Measurements from ENCODE around the gene PHF11. TPM values are rescaled to one million over a fixed set of nuclear protein-coding genes. Genes with fewer than 3 reads are reported as not detected.

PHF11 gene
- total RNA-seq, 4 donors from 2014 or later = 4.2 to 32.1 (median 18.7) TPM

DNA sequence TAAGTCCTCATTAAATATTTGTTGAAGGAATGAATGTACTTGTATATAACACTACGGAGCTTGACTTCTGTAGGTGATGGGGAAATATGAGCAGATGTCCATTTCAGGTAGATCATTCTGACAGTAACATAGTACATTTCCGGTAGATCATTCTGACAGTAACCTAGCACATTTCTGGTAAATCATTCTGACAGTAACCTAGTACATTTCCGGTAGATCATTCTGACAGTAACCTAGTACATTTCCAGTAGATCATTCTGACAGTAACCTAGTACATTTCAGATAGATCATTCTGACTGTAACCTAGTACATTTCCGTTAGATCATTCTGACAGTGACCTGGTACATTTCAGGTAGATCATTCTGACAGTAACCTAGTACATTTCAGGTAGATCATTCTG is 2.5 kb downstream of the PHF11 start:
- Histone ChIP-seq H3K27ac (no peak overlapping the region), H3K9me3 (no peaks in the 10 kb centered on the region), H3K4me1 (peaks cover 0 to 9% (median 7%) of the 10 kb centered on the region in 4 donors), H3K36me3 (no peaks in the 10 kb centered on the region), H3K27me3 (no peaks in the 10 kb centered on the region), H3K4me3 (no peak overlapping the region)
- TF ChIP-seq, protein P1, sequence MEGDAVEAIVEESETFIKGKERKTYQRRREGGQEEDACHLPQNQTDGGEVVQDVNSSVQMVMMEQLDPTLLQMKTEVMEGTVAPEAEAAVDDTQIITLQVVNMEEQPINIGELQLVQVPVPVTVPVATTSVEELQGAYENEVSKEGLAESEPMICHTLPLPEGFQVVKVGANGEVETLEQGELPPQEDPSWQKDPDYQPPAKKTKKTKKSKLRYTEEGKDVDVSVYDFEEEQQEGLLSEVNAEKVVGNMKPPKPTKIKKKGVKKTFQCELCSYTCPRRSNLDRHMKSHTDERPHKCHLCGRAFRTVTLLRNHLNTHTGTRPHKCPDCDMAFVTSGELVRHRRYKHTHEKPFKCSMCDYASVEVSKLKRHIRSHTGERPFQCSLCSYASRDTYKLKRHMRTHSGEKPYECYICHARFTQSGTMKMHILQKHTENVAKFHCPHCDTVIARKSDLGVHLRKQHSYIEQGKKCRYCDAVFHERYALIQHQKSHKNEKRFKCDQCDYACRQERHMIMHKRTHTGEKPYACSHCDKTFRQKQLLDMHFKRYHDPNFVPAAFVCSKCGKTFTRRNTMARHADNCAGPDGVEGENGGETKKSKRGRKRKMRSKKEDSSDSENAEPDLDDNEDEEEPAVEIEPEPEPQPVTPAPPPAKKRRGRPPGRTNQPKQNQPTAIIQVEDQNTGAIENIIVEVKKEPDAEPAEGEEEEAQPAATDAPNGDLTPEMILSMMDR (IDR thresholded peaks at IDR 0.05) = no peak
- TF ChIP-seq POLR2A (IDR thresholded peaks at IDR 0.05) = no peak
- no peak for TF ChIP-seq POLR2AphosphoS5 (IDR thresholded peaks at IDR 0.05)
- no peak for TF ChIP-seq EP300 (IDR thresholded peaks at IDR 0.05; ENCODE audit: low read depth)
- no peak for DNase-seq
- WGBS, 2 donors (ENCODE audit: low coverage in 1 of 2) = 72 to 83% methylated on average over 3 to 4 of the region's 4 CpGs
- intact Hi-C loops (cut with DNase I; ENCODE audit: low total_unique reads) = no loop called here
- in situ Hi-C loops (cut with MboI; ENCODE audit: low pct_ligation_motif_present in 1 of 4, low pct_unique_long_range_greater_than_20kb in 1 of 4, low sequenced_read_pairs in 3 of 4) = no loop called here

DNA sequence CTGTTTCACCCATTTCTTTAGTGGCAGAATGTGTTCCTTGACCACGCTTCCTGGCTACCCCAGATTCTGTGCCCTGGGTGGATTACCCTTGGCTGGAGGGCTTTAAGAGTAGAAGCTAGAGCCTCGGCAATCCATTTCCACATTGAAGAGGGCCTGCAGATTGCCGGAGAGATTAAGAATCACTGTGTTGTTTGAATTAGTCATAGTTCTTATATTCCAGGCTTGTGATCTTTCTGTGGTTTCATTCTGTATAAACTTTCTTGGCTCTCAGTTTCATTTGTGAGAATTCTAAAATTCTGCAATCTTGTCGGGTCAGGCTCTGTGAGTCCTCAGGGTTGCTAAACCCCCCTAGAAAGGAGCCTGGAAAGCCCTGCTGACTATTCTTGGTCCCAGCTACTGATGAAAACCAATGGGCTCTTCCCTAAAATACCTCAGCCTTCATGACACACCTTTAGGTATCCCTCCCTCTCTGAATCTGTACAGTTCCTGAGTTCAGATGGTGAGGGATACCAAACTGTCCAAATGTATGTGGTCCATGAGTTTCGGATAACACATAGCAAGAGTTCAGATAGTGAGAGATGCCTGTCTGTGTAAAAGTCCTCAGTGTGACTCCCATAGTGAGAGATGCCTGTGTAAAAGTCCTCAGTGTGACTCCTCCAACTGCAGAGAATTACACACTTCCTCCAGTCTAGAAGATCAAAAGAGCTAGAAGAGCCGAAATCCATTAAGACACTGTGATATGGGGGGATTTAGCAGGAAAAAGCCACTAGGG is 4.3 kb downstream of the PHF11 start:
- DNase-seq = no peak
- Histone ChIP-seq H3K4me1 (peaks cover 0 to 1% (median under 1%) of the 10 kb centered on the region in 4 donors), H3K27ac (peak overlapping the region in 3 of 4 donors; percentile 14 to 52 (median 26)), H3K36me3 (peaks cover 0 to 4% (median 0%) of the 10 kb centered on the region in 4 donors), H3K9me3 (no peaks in the 10 kb centered on the region), H3K27me3 (no peaks in the 10 kb centered on the region), H3K4me3 (no peak overlapping the region)
- TF ChIP-seq EP300 (IDR thresholded peaks at IDR 0.05; ENCODE audit: low read depth) (no peak), POLR2AphosphoS5 (IDR thresholded peaks at IDR 0.05) (no peak), POLR2A (IDR thresholded peaks at IDR 0.05) (no peak)
- TF ChIP-seq, protein P1 (IDR thresholded peaks at IDR 0.05) = no peak
- in situ Hi-C loops (cut with MboI; ENCODE audit: low pct_ligation_motif_present in 1 of 4, low pct_unique_long_range_greater_than_20kb in 1 of 4, low sequenced_read_pairs in 3 of 4) (no loop called here), intact Hi-C loops (cut with DNase I; ENCODE audit: low total_unique reads) (no loop called here)
- WGBS, 2 donors (ENCODE audit: low coverage in 1 of 2) = 69 to 87% methylated on average over 3 to 6 of the region's 6 CpGs

DNA sequence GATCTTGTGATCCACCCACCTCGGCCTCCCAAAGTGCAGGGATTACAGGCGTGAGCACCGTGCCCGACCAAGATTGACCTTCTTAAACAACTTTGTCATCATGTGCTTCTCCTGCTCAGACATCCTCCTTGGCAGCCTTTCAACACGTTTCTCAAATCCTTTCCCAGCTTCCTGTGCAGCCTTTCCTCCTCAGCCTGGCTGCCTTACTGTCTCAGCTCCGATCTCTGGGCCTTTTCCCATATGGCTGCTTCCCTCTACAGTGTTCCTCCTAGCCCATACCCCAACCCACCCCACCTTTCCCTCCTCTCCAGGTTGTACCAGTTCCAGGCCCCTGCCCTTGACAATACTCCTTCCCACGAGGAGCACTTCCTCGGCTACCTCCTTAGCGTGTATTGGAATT is 7.2 kb downstream of the PHF11 start:
- H3K27ac ChIP-seq = no peak overlapping the region

DNA sequence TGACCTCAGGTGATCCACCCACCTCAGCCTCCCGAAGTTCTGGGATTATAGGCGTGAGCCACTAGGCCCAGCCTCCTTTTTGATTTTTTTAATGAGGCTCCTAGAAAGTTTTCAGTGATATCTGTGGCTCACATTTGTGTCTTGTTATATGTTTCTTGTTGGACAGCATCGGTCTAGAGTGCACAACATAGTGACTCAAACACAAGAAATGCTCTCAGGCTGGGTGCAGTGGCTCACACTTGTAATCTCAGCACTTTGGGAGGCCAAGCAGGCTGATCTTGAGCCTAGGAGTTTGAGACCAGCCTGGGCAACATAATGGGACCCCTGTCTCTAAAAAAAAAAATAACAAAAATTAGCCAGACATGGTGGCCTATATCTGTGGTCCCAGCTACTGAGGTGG is 8.2 kb downstream of the PHF11 start:
- in situ Hi-C loops (cut with MboI; ENCODE audit: low pct_ligation_motif_present in 1 of 4, low pct_unique_long_range_greater_than_20kb in 1 of 4, low sequenced_read_pairs in 3 of 4) (no loop called here), intact Hi-C loops (cut with DNase I; ENCODE audit: low total_unique reads) (no loop called here)
- Histone ChIP-seq H3K27me3 (no peaks in the 10 kb centered on the region), H3K9me3 (no peaks in the 10 kb centered on the region), H3K4me1 (peaks cover 0 to 9% (median 0%) of the 10 kb centered on the region in 4 donors), H3K27ac (no peak overlapping the region), H3K36me3 (peaks cover 0 to 4% (median 0%) of the 10 kb centered on the region in 4 donors), H3K4me3 (no peak overlapping the region)
- DNase-seq = no peak
- no peak for TF ChIP-seq POLR2A (IDR thresholded peaks at IDR 0.05)
- TF ChIP-seq, protein P1 (IDR thresholded peaks at IDR 0.05) = no peak
- no peak for TF ChIP-seq EP300 (IDR thresholded peaks at IDR 0.05; ENCODE audit: low read depth)
- no peak for TF ChIP-seq POLR2AphosphoS5 (IDR thresholded peaks at IDR 0.05)
- 91 to 100% methylated on average over 2 to 3 of the region's 3 CpGs for WGBS, 2 donors (ENCODE audit: low coverage in 1 of 2)

More for the DNA sequence above, 7.2 kb downstream of the PHF11 start:
- peak; percentile 8 for DNase-seq
- no peaks in the 10 kb centered on the region for H3K27me3 ChIP-seq
- in situ Hi-C loops (cut with MboI; ENCODE audit: low pct_ligation_motif_present in 1 of 4, low pct_unique_long_range_greater_than_20kb in 1 of 4, low sequenced_read_pairs in 3 of 4) = no loop called here
- peaks cover 0 to 4% (median 0%) of the 10 kb centered on the region in 4 donors for H3K36me3 ChIP-seq
- intact Hi-C loops (cut with DNase I; ENCODE audit: low total_unique reads) = no loop called here
- no peaks in the 10 kb centered on the region for H3K9me3 ChIP-seq
- H3K4me1 ChIP-seq = peaks cover 0 to 9% (median 0%) of the 10 kb centered on the region in 4 donors
- TF ChIP-seq EP300 (IDR thresholded peaks at IDR 0.05; ENCODE audit: low read depth) = no peak
- TF ChIP-seq POLR2AphosphoS5 (IDR thresholded peaks at IDR 0.05) = no peak
- no peak for TF ChIP-seq POLR2A (IDR thresholded peaks at IDR 0.05)
- TF ChIP-seq, protein P1 (IDR thresholded peaks at IDR 0.05) = no peak
- whole genome bisulfite sequencing, 2 donors (ENCODE audit: low coverage in 1 of 2) = 75 to 79% methylated on average over 8 to 9 of the region's 9 CpGs
- H3K4me3 ChIP-seq = no peak overlapping the region

Measured in transverse colon (tissue), 4 donors.